NCI-H82 (cell line): ENCODE data around the gene NTF4.

ENCODE experiments used
- DNase-seq: peaks from one replicate; lab custom pipeline; 2025; lab: John Stamatoyannopoulos, UW

NTF4 gene

DNA sequence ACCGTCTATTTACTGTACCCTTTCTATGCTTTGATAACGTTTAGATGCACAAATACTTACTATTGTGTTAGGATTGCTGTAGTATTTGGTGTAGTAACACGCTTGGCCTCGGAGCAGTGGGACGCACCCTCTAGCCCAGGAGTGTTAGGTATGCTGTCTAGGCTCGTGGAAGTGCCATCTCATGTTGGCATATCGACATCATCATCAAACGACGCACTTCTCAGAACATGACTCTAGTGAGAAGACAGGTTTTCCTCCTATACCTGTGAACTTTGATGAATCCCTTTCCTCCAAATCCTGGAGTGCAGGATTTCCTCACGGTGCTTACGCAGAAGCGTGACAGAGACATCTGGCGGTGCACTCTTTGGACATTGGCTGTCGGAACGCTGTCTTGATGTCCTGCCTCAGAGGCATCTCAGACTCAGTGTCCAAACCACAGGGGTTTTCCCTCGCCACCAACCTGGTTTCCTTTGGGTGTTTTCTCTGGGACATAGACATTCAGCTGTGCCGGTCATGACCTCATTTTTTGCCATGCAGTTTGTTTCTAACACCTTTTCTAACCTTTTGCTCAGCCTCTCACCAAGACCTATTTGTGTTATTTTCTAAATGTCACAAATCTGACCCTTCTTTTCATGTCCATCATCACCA is 26.9 kb upstream of the NTF4 start:
- DNase-seq = no peak

DNA sequence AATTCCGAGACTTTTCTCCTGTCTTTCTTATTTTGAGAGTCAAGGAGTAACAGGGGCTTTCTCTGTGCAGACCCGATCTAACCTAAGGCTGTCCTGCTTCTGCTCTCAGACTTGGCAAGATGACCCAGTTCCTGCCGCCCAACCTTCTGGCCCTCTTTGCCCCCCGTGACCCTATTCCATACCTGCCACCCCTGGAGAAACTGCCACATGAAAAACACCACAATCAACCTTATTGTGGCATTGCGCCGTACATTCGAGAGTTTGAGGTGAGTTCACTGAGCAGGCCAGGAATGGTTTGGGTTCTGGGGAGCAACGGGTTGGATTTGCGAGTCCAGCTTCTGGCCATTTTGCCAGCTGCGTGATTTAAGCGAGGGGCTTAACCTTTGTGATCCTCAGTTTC is 21.7 kb upstream of the NTF4 start:
- DNase-seq = no peak

DNA sequence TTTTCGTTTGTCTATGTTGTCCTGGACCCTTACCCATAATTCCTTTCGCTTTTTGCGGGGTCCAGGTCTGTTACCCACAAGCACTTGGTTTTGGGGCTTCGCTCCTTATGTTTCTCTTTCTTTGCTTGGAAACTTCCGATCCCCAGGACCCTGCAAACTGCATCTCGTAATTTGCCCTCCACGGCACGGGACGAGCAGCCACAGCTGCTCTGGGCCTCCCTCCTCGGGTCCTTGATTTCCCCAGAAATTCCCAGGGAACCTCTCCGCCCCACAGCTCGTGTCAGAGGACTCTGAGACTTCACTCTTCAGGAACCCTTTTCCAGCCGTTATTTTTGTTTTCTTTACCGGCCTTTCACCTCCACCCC is 21.2 kb upstream of the NTF4 start:
- DNase-seq = no peak

DNA sequence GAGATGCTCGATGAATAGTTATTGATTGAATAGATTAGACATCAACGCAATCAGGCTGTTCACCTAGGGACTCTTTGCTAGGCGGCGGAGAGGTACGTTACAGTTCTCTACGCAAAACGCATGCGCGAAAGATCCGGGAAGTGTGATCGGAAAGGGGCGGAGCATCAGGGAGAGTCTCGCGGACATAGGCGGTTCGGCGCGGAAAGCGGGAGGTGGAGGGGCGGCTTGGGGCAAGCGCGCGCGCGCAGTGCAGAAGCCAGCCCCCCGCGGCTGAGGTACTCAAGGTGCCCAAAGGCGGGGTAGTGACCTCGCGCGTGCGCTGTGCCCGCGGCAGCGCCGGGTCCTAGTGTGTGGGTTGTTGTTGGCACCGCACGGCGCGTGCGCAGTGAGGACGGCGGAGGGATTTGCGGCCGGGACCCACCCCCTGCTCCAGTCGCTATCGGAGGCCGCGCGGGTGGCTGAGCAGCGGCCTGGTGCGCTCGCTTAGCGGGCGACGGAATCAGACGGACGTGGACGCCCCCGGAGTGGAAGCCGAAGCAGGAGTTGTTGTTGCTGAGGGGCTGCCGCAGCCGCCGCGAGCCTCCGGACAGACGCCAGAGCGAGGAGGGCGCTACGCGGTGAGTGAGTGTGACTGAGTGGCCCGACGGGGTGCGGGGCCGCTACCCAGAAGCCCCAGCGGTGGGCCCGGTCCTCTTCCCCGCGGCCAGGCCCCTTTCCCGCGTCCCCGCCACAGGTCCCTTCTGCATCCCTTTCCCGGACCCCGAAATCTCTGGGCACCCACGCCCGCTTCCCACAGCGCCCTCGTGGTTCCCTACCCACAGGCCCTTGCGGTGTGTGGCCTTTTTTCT is 20.6 kb upstream of the NTF4 start, which contains the start of gene SNRNP70:
Gene SNRNP70, plus strand, starts transcription at position 432 of the 848 bp plus-strand sequence. CDS start 964 bp downstream, outside the sequence.
- peak; percentile 100 for DNase-seq

DNA sequence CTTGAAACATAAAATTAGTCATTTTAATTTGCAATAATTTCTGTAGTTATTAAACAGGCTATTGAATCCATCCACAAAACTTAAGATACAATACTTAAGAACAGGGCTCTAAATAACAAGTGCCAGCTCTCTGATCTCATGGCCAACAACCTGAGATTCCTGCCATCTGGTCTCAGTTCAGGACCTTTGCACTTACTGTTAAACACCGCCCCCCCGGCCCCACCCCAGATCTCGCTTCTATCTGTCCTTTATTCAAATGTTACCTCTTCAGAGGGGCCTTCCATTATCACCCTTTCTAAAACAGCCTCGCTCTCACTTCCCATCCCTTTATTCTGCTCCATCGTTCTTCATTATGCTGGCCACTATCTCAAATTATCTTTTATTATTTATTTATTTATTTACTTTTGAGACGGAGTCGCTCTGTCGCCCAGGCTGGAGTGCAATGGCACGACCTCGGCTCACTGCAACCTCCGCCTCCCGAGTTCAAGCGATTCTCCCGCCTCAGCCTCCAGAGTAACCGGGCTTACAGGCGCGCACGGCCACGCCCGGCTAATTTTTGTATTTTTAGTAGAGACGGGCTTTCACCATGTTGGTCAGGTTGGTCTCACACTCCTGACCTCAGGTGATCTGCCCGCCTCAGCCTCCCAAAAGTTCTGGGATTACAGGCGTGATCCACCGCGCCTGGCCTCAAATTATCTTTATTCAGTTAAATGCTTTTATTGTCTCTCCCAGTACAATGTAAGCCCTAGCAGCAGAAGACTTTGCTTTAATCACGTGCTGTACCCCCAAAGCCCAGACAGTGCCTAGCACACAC is 19.8 kb upstream of the NTF4 start:
- peak; percentile 44 for DNase-seq

DNA sequence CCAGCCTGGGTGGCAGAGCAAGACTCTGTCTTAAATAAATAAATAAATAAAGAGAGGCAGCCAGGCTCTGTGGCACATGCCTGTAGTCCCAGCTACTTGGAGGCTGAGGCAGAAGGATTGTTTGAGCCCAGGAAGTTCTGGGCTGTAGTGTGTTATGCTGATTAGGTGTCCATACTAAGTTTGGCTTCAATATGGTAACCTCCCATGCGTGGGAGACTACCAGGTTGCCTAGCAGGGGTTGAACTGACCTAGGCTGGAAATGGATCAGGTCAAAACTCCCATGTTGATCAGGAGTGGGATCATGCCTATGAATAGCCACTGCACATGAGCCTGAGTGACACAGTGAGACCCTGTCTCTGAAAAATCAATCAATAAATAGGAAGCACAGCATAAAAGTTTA is 16.7 kb upstream of the NTF4 start:
- no peak for DNase-seq

DNA sequence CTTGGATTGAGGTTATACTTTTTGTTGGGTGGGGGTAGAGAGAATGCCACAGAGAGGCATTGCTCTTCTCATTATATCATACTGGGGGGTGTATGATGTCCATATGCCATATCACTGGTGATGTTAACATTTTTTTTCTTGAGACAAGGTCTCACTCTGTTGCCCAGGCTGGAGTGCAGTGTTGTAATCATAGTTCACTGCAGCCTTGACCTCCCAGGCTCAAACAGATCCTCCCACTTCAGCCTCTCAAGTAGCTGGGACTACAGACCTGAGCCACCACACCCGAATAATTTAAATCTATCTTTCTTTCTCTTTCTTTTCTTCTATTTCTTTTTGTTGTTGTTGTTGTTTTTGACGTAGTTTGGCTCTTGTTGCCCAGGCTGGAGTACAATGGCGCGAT is 15.8 kb upstream of the NTF4 start:
- DNase-seq = no peak

DNA sequence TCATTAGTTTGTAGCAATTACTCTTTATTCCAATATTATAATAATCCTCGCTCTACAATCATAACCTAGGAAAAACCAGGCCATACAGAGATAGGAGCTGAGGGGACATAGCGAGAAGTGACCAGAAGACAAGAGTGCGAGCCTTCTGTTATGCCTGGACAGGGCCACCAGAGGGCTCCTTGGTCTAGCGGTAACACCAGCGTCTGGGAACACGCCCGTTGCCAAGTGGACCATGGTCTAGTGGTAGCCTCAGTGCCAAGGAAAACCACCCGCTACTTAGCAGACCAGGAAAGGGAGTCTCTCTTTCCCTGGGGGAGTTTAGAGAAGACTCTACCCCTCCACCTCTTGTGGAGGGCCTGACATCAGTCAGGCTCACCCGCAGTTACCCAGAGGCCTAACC is 10.3 kb upstream of the NTF4 start:
- peak; percentile 63 for DNase-seq

DNA sequence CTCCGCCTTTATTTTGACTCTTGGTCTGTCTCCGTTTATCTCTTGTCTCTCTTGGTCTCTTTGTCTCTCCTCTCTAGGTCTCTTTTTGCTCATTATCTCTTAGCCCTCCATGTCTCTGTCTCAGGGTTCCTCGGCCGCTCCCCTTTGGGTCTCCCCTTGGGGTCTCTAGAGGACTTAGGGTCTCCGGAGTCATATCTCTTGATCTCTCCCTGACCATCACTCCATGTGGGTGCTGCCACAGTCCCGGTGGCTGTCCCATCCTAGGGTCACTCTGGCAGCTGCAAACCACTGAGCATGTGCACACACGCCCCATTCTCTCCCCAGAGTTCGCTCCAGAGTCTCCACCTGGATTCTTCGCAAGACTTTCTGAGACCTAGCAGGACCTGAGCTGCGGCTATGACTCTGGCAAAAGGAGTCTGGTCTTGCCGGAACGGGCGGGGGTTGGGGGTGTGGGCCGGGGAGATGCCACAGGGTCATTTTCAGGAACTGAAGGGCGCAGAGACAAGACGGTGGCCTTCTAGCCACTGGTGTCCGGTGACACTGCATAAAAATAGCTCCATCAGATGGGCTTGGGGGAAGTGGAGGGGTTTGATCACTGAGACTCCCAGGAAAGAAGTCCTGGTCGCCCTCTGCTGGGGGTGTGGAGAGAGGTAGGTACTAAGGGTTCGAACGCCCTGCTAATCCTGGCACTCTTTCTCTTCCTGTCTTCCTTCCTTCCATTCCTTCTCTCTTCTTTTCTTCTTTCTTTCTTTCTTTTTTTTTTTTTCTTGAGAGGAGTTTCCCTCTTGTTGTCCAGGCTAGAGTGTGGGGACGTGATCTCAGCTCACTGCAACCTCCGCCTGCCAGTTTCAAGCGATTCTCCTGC is 9.1 kb upstream of the NTF4 start:
- peak; percentile 83 for DNase-seq

DNA sequence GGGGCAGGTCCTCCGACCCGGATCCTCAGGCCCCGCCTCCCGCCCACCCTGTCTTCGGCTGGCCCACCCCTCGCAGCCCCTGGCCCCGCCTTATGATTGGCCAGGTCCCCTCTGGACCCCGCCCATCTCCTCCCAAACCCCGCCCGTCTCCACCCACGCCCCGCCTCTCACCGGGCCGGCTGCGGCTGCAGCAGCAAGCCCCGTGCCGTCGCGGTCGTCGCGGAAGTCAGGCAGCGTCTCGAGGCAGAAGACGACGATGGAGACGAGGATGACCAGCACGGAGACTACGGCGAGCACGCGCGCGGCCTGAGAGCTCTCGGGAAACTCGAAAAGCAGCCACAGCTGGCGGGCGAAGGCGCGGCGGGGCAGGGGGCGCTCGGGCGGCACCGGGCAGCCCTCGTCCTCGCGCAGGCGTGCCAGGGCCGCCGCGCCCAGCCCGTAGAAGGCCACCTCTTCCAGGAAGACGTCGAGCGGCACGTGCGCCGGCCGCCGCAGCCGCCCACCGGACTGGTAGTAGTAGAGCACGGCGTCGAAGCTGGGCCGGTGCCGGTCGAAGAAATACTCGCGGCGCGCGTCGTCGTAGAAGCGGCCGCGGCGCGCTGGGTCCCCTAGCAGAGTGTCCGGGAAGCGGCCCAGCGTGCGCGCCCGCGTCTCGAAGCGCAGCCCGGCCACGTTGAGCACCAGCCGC is 7.4 kb upstream of the NTF4 start:
- DNase-seq = peak; percentile 84

DNA sequence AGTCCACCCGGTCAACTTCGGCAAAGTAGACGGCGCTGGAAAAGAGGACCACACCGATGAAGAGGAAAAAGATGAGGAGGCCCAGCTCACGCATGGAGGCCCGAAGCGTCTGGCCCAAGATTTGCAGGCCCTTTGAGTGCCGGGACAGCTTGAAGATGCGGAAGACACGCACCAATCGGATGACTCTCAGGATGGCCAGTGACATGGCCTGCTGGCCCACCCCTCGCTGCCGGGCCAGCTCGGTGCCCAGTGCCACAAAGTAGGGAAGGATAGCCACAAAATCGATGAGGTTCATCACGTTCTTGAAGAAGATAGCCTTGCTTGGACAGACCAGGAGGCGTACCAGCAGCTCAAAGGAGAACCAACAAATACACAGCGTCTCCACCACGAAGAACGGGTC is 5.8 kb upstream of the NTF4 start:
- no peak for DNase-seq

DNA sequence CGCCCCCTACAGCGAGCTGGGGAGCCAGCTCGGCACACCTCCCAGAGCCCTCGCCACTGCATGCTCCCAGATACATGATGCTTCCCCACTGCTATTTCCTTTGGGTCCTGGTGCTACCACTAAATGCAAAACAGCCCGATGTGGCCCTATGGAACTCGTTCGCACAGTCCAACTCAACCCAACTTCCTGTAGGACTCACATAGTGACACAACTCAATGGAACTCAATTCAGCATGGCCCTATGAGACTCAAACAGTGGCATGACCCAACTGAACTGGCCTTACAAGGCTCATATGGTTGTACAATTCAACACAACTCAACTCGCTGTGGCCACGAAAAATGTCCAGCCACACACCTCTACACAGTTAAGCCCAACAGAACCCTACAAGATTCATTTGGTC is 4.4 kb upstream of the NTF4 start:
- DNase-seq = no peak

DNA sequence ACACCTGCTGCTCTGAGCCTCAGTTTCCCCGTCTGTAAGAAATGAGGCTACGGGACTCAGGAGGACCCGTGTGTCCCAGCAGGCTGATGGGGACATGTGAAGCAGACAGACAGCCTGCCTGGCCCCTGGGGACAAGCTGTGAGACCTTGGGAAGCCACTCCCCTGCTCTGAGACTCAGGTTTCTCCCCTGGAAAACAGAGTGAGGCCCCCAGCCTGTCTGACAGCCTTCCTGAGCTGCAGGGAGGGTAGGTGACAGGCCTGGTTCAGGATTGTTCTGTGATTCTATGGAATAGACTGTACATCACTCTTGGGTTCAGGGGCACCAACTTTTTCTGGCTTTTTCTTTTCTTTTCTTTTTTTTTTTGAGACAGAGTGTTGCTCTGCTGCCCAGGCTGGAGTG is 2.9 kb upstream of the NTF4 start:
- DNase-seq = peak; percentile 24

DNA sequence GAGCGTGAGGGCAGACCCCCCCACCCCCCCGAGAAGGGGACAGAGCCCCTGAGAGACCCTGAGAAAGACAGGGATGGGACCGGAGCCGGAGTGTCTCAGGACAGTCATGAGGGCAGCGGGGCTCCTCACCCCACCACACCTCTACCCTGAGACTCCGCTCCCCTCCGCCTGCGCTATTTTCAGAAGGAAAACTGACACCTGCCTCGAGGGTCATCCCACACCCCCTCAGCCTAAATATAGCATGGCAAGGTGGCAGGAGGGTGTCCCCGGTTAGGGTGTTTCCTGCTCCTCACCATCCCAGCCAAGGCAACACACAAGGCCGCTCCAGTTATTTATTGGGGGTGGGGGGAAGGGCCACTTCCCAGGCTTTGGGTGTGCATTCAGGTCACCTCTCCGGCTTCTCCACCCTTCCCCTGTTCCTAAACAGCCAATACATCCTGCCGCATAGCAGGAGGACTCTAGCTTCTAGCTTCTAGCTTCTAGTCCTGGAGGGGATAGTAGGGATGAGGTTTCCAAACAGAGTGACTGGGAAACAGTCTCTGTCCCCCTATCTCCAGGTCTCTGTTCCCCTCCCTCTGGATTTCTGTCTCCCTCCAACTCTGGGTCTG is 1.4 kb upstream of the NTF4 start:
- DNase-seq = peak; percentile 21

DNA sequence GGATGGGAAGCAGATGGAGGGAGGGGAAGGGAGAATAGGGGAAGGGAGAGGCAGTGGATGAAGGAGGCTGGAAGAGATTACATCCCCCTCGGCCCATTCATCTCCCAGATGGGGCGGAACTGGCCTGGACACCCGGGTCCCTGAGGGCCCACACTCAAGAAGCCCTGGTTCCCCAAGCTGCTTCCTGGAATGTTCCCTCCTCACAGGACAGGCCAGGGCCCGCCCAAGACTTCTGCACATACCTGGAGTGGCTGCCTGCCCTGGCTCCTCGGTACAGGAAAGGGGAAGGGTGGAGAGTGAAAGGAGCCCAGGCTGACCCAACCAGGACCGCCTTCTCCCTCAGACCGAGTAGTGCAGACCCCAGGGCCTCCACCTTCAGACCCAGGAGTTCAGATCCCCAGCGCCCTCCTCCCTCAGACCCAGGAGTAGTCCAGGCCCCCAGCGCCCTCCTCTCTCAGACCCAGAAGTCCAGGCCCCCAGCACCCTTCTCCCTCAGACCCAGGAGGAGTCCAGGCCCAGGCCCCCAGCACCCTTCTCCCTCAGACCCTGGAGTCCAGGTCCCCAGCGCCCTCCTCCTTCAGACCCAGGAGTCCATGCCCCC is 489 bp downstream of the NTF4 start:
- no peak for DNase-seq

DNA sequence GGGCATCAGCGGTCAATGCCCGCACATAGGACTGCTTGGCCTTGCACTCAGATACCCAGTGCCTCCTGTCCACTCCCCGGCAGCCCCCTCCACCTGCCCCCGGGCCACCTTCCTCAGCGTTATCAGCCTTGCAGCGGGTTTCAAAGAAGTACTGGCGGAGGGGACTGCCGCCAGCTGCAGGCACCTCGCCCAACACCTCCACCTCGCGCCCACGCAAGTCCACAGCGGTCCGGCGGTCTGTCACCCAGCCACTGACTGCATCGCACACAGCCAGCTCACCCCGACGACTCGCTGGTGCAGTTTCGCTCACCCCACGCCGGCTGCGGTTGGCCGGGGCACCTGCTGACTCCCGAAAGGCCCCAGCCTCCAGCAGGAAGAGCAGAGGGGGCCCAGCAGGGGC is 3.2 kb downstream of the NTF4 start:
- no peak for DNase-seq

DNA sequence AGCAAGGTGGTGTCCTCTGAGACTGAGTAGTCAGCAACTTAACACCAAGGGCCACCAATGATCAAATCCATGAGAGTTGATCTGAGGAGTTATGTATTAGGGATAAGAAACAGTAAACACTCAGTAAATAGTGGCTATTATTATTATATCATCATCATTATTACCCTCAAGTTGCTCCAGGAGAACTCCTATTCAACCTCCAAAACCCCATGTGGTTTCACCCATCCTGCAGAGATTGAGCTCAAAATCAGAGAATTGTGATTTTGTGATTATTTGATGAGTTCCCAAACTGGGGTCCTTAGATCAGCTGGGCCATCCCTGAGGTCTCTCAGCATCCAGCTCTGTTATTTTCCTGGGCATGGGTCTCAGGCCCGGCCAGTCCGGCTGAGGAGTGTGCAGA is 3.6 kb downstream of the NTF4 start:
- DNase-seq = no peak

DNA sequence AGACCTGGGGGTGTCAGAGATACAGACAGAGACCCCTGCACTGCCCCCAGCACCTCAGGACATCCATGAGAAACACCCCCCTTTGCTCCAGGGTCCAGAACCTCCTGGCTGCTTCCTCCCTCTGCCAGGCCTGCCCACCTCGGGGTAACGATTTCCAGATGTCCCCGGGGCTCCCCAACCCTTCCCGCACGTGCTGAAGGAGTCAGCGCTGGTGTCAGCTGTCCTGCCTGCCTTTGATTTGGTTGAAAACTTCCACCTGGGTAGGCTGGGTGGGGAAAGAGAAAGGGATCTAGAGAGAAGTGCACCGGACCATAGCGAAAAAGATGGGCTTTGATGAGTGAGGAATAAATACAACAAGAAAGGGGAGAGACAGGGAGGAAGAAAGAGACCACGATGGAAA is 5.6 kb downstream of the NTF4 start:
- no peak for DNase-seq

DNA sequence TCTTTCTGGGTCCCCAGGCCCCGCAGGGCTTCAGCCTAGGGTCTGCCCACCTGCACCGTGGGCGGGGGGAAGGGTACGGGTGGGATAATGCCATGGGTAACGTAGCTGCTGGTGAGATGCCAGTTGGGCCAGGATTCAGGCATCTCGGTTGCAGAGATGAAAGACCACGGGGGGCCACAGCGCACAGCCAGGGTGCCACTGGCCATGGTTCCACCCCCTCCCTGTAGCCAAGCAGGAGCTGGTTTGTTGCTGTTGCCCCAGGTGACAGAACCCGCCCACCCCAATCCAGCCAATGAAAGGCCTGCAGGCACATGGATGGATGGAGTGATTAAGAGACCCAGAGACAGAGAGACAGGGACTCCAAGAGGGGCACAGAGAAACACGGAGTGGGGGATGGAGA is 6.1 kb downstream of the NTF4 start:
- DNase-seq = peak; percentile 73

DNA sequence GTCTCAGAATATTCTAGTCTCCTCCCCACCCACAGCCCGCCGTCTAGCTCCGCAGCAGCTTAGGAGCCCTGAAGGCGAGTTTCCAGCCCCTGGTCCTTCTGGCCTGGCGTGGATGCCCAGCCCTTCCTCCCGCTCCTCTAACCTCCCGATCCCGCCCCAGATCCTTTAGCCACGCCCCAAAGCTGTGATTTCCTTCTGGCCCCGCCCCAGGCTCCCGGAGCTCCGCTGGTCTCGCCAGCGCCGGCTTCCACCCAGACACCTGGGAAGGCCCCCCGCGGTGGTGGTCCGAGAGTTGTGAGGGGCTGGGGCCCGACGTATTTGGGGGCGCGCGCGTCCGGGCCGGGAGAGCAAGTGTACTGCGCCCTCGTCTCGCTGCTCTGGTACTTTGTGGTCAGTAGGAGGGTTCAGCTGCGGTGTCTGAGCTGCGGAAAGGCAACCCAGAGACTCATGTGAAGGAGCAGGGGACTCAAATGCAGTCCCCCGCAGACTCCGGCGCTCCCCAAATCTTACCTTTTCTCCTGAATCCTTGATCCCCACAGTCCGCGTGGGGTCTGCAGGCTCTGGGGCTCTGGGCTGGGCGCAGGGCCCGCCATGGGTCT is 6.9 kb downstream of the NTF4 start, which contains the start of gene CGB7:
Gene CGB7, minus strand, starts transcription at position 114 of the 599 bp plus-strand sequence. CDS start 2,374 bp downstream, outside the sequence.
- DNase-seq = peak; percentile 88
